Retinal pigment epithelial cell (primary cell): Measurements from ENCODE around the gene AKAP9.

Experiments
- DNase-seq: peaks from one replicate; pipeline ENCODE4 v3.0.0-alpha.2; 2010; ENCODE audit warnings: low read depth
- H3K4me3 ChIP-seq: 2 replicates; pipeline ENCODE4 v1.5.1; 2011; ENCODE audit warnings: mild to moderate bottlenecking, low read length, control low read depth, moderate library complexity
- TF ChIP-seq, protein P1 (sequence below): conservative IDR thresholded peaks from 2 replicates; pipeline ENCODE4 v1.5.1; 2011; ENCODE audit warnings: low read depth, low read length, control low read depth, inconsistent platforms

Gene AKAP9

DNA sequence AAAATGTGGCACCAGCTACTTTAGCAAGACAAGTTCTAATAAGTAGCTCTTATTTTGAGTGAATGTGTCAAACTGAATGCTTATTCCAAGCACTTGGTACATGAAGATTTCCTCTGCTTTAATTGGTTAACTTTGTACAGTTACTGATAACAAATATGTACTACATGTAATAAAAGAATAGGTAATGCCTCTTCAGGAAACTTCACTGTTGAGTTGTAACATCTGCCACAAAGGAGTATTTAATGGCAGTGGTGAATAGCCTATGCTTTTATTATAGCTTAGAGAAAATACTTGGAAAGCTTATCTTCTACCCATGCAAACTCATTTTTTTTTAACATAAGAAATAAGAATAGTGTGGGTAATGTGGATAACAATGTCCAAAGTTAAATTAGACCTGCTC, 111.0 kb downstream of the AKAP9 start:
- H3K4me3 ChIP-seq: no peak overlapping the region
- DNase-seq: no peak
- TF ChIP-seq, protein P1, sequence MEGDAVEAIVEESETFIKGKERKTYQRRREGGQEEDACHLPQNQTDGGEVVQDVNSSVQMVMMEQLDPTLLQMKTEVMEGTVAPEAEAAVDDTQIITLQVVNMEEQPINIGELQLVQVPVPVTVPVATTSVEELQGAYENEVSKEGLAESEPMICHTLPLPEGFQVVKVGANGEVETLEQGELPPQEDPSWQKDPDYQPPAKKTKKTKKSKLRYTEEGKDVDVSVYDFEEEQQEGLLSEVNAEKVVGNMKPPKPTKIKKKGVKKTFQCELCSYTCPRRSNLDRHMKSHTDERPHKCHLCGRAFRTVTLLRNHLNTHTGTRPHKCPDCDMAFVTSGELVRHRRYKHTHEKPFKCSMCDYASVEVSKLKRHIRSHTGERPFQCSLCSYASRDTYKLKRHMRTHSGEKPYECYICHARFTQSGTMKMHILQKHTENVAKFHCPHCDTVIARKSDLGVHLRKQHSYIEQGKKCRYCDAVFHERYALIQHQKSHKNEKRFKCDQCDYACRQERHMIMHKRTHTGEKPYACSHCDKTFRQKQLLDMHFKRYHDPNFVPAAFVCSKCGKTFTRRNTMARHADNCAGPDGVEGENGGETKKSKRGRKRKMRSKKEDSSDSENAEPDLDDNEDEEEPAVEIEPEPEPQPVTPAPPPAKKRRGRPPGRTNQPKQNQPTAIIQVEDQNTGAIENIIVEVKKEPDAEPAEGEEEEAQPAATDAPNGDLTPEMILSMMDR: no peak

DNA sequence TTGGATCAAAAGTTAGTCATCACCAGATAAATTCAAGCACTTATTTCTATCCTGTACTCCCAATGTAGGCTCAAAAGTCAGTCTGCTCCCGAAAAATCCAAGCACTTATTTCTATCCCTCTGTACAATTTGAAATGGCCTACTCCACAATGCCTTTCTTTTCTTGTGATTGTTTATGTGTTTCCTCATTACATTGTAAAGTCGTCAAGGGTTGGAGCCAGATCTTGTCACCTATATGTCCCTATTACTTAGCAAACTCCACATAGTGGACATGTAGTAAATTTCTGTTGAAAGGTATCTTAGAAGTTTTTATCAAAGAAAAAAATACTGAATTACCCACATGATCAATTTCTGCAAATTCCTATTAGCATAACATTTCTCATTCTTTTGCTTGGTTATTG, 111.5 kb downstream of the AKAP9 start:
- DNase-seq: no peak
- H3K4me3 ChIP-seq: no peak overlapping the region
- TF ChIP-seq, protein P1: no peak

DNA sequence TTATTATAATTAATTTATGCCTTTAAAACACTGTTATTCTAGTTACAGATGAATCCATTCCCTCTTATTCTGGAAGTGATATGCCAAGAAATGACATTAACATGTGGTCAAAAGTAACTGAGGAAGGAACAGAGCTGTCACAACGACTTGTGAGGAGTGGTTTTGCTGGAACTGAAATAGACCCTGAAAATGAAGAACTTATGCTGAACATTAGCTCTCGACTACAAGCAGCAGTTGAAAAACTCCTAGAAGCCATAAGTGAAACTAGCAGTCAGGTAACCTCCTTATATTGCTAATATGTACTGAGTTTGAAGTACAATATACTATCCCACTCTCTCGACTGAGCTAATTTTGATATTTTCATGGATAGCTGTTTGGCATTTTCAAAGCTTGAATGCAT, 112.0 kb downstream of the AKAP9 start:
- no peak for DNase-seq
- TF ChIP-seq, protein P1: no peak

DNA sequence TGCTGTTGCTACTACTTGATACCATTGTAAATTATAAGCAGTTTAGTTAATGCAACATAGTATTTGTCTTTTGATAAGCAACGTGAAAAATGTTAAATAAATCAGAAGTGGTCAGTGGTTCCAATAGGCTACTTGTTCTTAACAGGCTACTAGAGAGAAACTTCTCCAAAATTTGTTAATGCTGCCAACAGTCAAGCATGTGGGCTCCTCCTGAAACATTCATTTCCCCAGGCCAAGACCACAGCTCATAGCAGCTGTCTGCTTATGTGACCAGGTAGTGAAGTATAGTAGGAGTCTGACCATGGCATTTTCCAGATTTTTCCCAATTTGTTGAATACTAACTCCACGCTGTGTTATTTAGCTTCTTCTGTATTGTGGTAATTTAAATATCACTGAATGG, 112.7 kb downstream of the AKAP9 start:
- TF ChIP-seq, protein P1: no peak
- no peak overlapping the region for H3K4me3 ChIP-seq
- no peak for DNase-seq

More for the DNA sequence above, 112.0 kb downstream of the AKAP9 start:
- H3K4me3 ChIP-seq: no peak overlapping the region

DNA sequence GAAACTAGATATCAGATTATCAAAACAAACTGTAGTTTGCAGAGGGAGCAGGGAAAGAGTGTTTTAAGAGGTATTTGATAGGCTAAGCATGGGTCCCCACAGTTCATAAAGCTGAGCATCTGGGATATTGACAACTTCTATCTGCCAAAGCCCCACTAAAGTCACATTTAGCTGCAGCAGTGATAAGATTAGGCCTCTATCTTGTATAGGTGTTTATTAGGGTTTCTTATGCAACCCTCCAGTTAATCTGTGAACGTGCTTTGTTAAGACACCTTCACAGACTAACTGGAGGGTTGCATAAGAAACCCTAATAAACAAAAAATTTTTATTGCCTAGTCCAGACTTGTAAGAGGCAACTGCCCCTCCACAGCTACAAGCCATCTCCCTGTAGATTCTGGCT, 115.6 kb downstream of the AKAP9 start:
- DNase-seq: no peak
- H3K4me3 ChIP-seq: no peak overlapping the region
- TF ChIP-seq, protein P1: no peak

DNA sequence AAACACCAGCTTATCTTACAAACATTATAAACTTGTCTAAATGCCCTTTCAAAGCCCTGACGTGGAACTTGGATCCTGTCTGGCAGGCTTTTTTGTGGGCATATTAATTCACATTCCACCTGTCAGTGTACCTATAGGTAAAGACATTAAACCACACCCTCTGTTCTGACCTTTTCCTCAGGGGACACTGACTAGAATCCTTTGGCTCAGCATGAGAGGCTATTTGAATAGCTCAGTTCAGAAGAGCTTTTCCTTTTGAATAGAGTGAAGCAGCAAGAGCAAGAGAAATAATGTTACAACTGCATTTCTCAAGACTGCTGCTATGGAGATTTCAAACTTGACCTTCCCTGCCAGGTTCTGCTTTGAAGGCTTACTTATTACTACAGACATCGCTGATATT, 116.7 kb downstream of the AKAP9 start:
- H3K4me3 ChIP-seq: no peak overlapping the region
- TF ChIP-seq, protein P1: no peak
- DNase-seq: no peak

DNA sequence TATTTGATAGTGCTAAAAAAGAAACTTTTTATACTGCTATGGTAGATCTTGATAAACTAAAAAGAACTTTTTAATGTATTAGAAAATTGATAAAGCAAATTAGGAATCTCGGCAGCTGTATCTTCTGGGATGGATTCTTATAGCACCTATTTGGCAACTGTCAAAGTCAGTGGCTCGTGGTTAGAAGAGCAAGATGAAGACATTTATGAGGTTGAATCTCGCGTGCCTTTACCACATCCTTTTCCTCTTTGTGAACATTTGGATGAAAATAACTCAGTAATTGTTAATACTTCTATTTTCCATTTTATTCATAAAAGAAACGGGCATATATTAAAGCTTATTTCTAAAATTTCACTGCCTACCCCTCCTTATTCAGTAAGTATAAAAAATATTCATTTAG, 117.4 kb downstream of the AKAP9 start:
- no peak overlapping the region for H3K4me3 ChIP-seq
- no peak for DNase-seq
- TF ChIP-seq, protein P1: no peak
